HG02759 (cell line): ENCODE data around the gene CEP72.
A peak's percentile ranks its signal among the peaks of the same experiment; 100 is the strongest.
"Not testable (repeated sequence)": the region's sequence is repeated elsewhere in the genome, so short reads cannot be mapped to it uniquely, and the experiment has no call there.

Experiments
- ATAC-seq: cut with Tn5 transposase; IDR thresholded peaks from one replicate; pipeline ENCODE4 v1.9.1; 2021; ENCODE audit warnings: mild to moderate bottlenecking, moderate library complexity; ENCODE audit not compliant: unreplicated experiment

Gene CEP72, protein sequence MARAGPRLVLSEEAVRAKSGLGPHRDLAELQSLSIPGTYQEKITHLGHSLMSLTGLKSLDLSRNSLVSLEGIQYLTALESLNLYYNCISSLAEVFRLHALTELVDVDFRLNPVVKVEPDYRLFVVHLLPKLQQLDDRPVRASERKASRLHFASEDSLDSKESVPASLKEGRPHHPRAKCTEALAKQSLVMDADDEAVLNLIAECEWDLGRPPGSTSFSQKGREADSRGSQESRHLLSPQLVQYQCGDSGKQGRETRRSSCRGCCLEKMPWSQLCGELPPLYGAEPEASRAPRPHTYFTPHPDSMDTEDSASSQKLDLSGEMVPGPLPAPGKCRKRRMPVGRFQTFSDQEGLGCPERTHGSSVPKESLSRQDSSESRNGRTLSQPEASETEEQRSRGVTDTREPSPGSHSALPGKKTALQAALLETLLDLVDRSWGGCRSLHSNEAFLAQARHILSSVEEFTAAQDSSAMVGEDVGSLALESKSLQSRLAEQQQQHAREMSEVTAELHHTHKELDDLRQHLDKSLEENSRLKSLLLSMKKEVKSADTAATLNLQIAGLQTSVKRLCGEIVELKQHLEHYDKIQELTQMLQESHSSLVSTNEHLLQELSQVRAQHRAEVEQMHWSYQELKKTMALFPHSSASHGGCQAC

DNA sequence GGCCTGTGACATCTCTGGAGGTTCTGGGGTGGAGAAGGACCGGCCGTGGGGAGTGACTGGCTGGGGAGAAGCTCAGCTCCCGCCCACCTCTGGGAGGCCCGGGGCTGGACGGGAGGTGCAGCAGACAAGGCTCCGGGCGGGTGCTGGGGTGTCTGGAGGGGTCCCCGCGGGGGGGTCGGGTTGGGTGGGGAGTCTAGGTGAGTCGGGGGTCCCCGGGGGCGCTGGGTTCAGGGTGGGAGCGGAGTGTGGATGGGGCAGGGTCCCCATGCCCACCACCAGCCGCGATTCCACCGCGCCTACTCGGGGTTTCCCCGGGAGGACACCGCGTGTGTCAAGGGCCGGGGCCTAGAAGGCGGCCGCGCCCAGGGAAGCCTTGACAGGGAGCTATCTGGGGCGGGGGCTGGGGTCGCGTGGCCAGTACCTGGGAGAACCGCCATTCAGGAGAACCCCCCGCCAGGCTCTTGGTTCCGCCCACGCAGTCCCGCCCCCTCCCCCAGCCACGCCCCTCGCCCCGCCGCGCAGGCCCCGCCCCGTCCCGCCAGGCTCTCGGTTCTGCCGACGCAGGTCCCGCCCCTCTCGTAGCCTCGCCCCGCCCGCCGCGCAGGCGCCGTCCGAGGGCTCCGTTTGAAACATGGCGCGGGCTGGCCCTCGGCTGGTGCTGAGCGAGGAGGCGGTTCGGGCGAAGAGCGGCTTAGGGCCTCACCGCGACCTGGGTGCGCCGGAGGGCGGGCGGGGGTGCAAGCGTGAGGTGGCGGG lies at the start of gene CEP72:
CEP72 (plus strand) TSS at position 610 of the 756 bp plus-strand sequence; CDS start at position 632, 22 bp downstream.
- ATAC-seq = peak; percentile 76

DNA sequence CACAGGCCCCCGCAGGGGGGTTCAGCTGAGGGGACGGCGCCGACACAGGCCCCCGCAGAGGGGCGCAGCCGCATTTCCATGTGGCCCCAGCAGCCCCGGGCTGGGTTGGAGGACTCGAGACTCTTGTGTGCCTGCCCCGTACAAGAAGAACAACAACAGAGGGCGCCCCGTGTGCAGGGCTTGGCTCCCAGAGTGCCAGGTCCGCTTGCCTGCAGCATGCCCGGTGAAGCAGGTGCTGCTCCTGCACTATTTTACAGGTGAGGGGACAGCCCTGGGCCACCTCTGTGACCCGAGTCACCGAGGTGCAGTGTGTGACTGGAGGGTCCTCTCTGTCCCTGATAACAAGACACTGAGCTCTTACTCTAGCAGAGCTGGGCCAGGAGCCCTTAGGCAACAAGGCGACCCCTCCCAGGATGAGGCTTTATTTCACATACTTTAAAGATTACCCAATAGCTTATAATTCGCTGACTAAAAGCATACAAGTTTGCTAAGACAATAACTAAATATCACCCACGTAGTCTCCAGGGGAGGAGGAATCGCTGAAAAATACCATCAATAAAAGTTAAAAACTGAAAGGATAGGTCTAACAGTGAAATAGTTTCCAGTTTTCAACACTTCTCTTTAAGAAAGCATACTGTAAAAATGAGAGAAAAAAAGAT lies 46.2 kb upstream of the CEP72 start:
- ATAC-seq = no peak

DNA sequence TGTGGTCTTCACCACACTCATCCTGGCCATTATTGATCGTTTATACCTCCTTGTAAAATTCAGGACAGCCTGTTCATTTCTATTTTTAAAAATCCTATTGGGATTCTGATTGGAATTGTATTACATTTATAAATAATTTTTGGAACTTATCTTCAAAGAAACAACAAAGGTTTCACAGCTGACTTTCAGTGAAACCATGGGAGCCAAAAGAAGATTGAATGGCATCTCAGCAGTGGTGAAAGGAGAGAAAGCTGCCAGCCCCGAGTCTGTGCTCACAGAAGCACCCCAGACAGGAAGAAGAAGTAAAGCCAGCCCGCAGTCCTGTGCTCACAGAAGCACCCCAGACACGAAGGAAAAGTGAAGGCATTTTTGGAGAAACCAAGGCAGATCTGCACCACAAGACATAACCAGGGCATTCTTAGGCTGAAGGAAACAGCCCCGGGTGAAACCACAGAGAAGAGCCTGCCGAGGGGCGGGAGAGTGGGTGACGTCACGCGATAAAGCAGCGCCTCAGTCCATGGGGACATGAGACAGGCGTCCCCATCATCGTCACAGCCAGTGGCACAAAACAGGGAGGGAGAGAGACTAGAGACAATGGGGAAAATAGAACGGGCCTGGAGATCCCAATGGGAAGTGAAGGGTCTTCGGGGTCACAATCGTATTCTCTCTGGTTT lies 45.4 kb upstream of the CEP72 start:
- no peak for ATAC-seq

DNA sequence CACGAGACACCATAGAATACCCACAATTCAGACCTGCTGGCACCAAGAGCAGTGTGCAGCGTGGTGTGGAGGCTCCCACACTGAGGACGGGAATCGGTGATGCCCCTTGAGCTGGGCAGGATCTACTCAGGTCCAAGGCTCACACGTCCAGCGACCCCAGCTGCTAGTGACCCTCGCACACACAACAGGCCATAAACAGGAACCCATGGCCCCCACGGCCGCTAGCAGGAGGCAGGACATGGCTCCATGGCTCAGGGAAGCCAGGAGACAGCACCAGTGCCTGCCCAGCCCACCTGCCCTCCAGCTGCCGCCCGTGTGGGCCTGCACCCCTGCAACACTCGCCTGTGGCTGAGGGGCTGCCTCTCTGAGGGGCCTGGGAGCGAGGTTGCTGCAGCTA lies 44.5 kb upstream of the CEP72 start:
- no peak for ATAC-seq

- ATAC-seq = no peak
Observed at GRCh38 chr5:568061-568781, 43.9 kb upstream of the CEP72 start.

- no peak for ATAC-seq
Observed at GRCh38 chr5:568809-569208, 43.3 kb upstream of the CEP72 start.

GRCh38 chr5:569358-569867 lies 42.7 kb upstream of the CEP72 start:
- ATAC-seq = no peak

GRCh38 chr5:569868-570361 lies 42.2 kb upstream of the CEP72 start:
- no peak for ATAC-seq

DNA sequence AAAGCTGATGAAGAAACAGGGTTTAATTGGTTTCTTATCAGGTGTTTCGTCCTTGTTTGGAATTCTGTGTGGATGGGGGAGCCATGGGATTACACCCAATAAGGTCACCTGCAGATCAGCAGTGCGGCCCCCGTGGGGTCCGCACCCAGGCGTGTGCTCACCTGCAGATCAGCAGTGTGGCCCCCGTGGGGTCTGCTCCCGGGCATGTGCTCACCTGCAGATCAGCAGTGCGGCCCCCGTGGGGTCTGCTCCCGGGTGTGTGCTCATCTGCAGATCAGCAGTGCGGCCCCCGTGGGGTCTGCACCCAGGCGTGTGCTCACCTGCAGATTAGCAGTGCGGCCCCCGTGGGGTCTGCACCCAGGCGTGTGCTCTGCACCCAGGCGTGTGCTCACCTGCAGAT lies 41.7 kb upstream of the CEP72 start:
- no peak for ATAC-seq

- ATAC-seq = no peak
Observed at GRCh38 chr5:570886-571285, 41.3 kb upstream of the CEP72 start.

GRCh38 chr5:571791-572190 lies 40.3 kb upstream of the CEP72 start:
- no peak for ATAC-seq

DNA sequence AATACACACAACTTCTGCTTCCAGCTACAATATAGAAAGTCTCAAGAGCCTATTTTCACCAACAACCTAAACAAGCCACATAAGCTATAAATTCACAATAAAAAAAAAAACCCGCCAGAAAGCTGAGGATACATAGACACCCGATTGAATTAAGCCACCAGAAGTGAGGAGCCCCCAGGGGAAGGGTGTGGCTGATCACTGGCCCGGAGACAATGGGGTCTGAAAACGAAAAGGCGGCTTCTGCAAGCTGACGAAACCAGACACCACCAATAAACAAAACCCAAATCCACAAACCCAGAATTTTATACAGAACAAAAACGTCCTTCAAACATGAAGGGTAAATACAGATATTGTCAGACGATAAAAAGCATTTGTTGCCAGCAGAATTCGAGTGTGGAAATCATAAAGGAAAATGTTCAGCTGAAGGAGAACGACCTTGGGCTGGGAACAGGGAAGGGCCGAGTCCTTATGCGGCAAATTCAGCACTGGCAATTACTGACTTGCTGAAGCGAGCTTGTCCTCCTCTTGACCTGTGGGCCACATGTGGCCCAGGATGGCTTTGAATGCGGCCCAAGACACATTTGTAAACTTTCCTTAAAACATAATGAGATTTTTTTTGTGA lies 39.6 kb upstream of the CEP72 start:
- ATAC-seq = no peak

- no peak for ATAC-seq
Observed at GRCh38 chr5:573206-573605, 38.9 kb upstream of the CEP72 start.

- no peak for ATAC-seq
Observed at GRCh38 chr5:573976-574375, 38.2 kb upstream of the CEP72 start.

- ATAC-seq = no peak
Observed at GRCh38 chr5:574906-575305, 37.2 kb upstream of the CEP72 start.

DNA sequence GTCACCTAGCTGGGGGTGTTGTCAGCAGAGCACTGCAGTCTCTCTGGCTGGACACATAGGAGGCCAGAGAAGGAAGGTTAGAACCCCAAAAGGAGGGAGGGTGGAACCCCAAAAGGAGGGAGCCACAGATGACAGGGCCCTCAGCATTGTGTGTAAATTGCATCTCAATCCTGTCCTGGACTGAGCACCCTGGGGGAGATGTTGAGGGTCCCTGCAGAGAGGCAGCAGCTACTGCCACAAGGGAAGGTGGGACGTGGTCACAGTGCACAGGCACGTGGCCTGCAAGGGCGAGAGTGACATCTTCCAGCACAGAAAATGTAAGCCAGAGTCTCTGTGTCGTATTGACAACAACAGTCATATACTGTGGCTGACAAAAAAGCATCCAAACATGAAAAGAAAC lies 36.5 kb upstream of the CEP72 start:
- no peak for ATAC-seq

DNA sequence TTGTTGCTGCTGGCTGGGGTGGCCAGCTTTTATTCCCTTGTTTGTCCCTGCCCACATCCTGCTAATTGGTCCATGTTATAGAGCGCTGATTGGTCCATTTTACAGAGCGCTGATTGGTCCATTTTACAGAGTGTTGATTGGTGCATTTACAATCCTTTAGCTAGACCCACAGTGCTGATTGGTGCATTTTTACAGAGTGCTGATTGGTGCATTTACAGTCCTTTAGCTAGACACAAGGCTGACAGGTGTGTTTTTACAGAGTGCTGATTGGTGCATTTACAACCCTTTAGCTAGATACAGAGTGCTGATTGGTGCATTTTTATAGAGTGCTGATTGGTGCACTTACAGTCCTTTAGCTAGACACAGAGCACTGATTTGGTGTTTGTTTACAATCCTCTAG lies 34.9 kb upstream of the CEP72 start:
- not testable (repeated sequence) for ATAC-seq

DNA sequence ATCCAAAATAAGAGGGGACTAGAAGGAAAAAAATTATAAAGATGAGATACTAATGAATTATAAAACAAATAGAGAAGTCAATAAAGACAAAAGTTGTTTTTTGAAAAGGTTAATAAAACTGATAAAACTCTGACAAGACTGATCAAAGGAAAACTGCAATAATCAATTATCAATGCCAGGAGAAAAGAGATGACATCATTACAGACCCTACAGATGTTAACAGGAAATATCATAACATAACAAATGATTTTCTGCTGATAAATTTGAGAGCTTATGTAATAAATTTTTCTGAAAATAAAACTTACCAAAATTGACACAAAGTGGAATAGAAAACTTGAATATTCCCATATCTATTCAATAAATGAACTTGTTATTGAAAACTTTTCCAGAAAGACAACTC lies 34.3 kb upstream of the CEP72 start:
- ATAC-seq = no peak

DNA sequence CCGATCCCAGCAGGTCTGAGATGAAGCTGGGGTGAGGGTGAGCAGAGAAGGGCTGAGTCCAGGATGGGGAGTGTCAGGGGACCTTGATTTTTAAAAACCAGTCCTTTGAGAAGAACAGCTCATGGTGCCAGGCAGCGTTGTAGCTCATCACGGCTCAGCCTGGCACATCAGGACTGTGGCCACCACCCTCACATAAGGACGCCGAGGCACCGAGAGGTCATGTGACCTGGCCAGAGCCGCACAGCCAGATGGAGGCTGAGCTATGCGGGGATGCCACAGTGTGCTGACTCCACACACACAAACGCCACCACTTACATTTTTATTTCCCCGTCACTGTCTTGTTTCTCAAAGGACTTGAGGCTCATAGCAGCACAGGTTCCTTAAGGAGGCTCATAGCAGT lies 32.9 kb upstream of the CEP72 start:
- ATAC-seq = no peak
